Lower lobe of right lung (tissue), 2 donors: ENCODE data around the gene OXSR1. TPM values are rescaled to one million over a fixed set of nuclear protein-coding genes. Genes with fewer than 3 reads are reported as not detected.

Experiments used
- ATAC-seq, 2 donors: fragments of 200-7000 bp; cut with Tn5 transposase; one replicate each; pipeline ENCODE4 v1.9.1; 2020 to 2022; ENCODE audit warnings: mild to moderate bottlenecking in 2 of 2, moderate library complexity in 2 of 2
- DNase-seq: peaks from one replicate; pipeline ENCODE4 v3.0.0-alpha.2; 2020
- H3K27ac ChIP-seq: fragments of 200-600 bp; one replicate; pipeline ENCODE4 v1.8.0; 2022
- H3K27me3 ChIP-seq: fragments of 200-600 bp; one replicate; pipeline ENCODE4 v1.8.0; 2022; ENCODE audit warnings: low read depth
- H3K36me3 ChIP-seq: fragments of 200-600 bp; one replicate; pipeline ENCODE4 v1.8.0; 2022; ENCODE audit warnings: mild to moderate bottlenecking
- H3K4me1 ChIP-seq: fragments of 200-600 bp; one replicate; pipeline ENCODE4 v1.8.0; 2022
- H3K4me3 ChIP-seq: fragments of 200-600 bp; one replicate; pipeline ENCODE4 v1.8.0; 2022; ENCODE audit warnings: mild to moderate bottlenecking
- H3K9me3 ChIP-seq: fragments of 200-600 bp; one replicate; pipeline ENCODE4 v1.8.0; 2022
- CTCF ChIP-seq: fragments of 200-600 bp; IDR thresholded peaks from one replicate; pipeline ENCODE4 v1.8.0; 2022; ENCODE audit warnings: antibody characterized with exemption, mild to moderate bottlenecking
- intact Hi-C: fragments of 100-400 bp; cut with DNase I; formaldehyde crosslinking; loops from one replicate; pipeline ENCODE4 v1.11.0; 2022
- total RNA-seq: library from RNA; stranded (reverse); fragmentation: NEBNext Ultra II Directional; extraction: Animal tissue kit (Norgen Biotek cat#: 25700); gene quantifications from one replicate; pipeline ENCODE4 v1.2.1, GENCODE V29; 2021
- donor health status: DM: no; HTN: yes; CAD: no; lungs with severe emphysema.

The OXSR1 gene
- total RNA-seq, 1 donor from 2014 or later: 29.2 TPM

DNA sequence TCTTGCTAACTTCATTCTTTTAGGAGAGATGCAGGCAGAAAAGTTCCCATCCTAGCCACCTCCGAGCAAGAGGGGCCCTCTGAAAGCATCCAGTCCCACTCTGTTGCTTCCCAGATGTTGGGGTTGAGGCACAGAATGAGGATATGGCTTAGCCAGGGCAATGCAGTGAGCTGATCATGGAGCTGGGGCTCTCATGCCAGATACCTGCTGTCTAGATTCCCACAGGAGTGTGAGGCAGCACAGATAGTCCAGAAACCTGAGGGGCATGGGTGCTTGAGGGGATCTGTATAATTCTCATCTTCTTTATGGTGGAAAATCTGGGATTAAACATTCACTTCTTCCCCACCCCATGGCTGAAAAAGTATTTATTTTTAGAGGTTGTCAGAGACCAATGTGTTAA is 101.5 kb downstream of the OXSR1 start:
- DNase-seq (no peak), ATAC-seq (no peak)
- H3K36me3 ChIP-seq: no peaks in the 10 kb centered on the region
- H3K4me1 ChIP-seq: no peaks in the 10 kb centered on the region
- H3K27me3 ChIP-seq: no peaks in the 10 kb centered on the region
- intact Hi-C loops: no loop called here
- no peak overlapping the region for H3K27ac ChIP-seq
- no peak for TF ChIP-seq CTCF
- no peaks in the 10 kb centered on the region for H3K9me3 ChIP-seq
- no peak overlapping the region for H3K4me3 ChIP-seq

- TF ChIP-seq CTCF: no peak
Measured at GRCh38 chr3:38267662-38268061, 102.3 kb downstream of the OXSR1 start.

DNA sequence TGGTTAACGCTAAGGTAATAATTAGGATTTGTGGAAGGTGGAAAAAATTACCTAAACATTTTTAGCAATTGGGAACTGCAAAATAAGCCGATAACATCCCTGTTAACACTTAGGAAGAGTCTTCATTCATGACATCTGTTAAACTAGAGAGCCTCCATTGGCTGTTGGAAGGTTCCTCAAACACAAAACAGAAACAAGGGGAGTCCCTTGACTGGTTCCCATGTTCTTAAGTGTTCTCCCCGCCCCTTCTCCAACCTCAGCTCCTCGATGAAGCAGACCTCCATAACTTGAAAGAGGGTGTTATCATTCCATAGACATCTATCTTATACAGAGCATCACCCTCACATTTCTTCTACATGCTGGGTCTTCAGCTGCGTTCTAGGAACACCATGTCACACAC is 102.8 kb downstream of the OXSR1 start:
- no peak overlapping the region for H3K4me3 ChIP-seq

More at GRCh38 chr3:38267662-38268061, 102.3 kb downstream of the OXSR1 start:
- H3K4me3 ChIP-seq: no peak overlapping the region
- H3K36me3 ChIP-seq: no peaks in the 10 kb centered on the region
- H3K9me3 ChIP-seq: no peaks in the 10 kb centered on the region
- H3K27ac ChIP-seq: no peak overlapping the region
- no peak for DNase-seq
- no peak for ATAC-seq
- H3K4me1 ChIP-seq: no peaks in the 10 kb centered on the region
- no peaks in the 10 kb centered on the region for H3K27me3 ChIP-seq
- intact Hi-C loops: no loop called here

DNA sequence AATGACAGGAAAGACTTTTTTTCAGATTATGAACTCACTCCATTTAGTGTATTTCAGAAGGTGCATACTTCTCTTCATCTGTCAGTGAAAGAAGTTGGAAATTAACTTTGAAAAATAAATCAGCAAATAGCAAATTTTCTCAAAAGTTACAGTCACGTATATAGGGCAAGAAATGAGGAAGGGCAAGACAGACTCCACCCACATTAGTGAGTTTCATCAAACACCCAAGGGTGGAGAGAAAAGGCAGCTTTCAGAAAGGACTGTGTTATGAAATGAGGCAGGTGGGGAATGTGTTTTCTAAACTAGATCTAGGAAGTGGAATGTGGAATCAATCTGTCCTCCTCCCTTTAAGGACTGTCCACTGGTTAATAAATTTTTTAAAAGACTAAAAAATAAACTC is 103.2 kb downstream of the OXSR1 start:
- TF ChIP-seq CTCF: no peak
- no peak for ATAC-seq
- Histone ChIP-seq H3K36me3 (no peaks in the 10 kb centered on the region), H3K27ac (no peak overlapping the region), H3K4me1 (no peaks in the 10 kb centered on the region), H3K4me3 (no peak overlapping the region), H3K9me3 (no peaks in the 10 kb centered on the region), H3K27me3 (no peaks in the 10 kb centered on the region)
- DNase-seq: no peak
- intact Hi-C loops: no loop called here

More for the DNA sequence above, 102.8 kb downstream of the OXSR1 start:
- Histone ChIP-seq H3K27me3 (no peaks in the 10 kb centered on the region), H3K9me3 (no peaks in the 10 kb centered on the region), H3K36me3 (no peaks in the 10 kb centered on the region), H3K4me1 (no peaks in the 10 kb centered on the region), H3K27ac (no peak overlapping the region)
- ATAC-seq (peak in 1 of 2 donors; percentile 35), DNase-seq (no peak)
- no peak for TF ChIP-seq CTCF
- intact Hi-C loops: no loop called here

GRCh38 chr3:38270606-38271005 is 105.3 kb downstream of the OXSR1 start:
- TF ChIP-seq CTCF: no peak
- H3K4me1 ChIP-seq: no peaks in the 10 kb centered on the region
- DNase-seq (no peak), ATAC-seq (no peak)
- intact Hi-C loops: no loop called here
- H3K4me3 ChIP-seq: no peak overlapping the region
- H3K27ac ChIP-seq: no peak overlapping the region
- no peaks in the 10 kb centered on the region for H3K9me3 ChIP-seq
- H3K27me3 ChIP-seq: no peaks in the 10 kb centered on the region
- no peaks in the 10 kb centered on the region for H3K36me3 ChIP-seq

DNA sequence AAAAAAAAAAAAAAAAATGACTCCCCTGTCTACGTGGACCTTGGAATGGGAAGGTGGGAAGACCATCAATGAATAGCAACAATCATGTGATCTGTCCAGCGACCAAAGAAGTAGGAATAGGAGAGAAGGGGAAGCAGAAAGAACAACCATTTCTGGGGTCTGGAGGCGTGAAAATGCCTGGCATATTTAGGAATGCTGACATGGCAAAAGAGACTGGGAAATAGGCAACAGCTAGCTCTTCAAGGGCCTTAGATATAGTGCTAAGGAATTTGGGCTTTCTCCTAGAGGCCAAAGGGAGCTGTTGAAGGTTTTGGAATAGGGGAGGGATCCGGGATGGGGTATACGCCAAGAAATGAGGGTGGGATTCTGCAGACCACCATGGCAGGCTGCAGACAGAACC is 106.2 kb downstream of the OXSR1 start:
- Histone ChIP-seq H3K4me1 (no peaks in the 10 kb centered on the region), H3K27ac (no peak overlapping the region), H3K27me3 (no peaks in the 10 kb centered on the region), H3K4me3 (no peak overlapping the region), H3K36me3 (no peaks in the 10 kb centered on the region), H3K9me3 (no peaks in the 10 kb centered on the region)
- ATAC-seq (no peak), DNase-seq (no peak)
- intact Hi-C loops: no loop called here
- no peak for TF ChIP-seq CTCF
